Fibroblast of lung (primary cell): Measurements from ENCODE around the gene BRCA2.

Experiments used
- EZH2 ChIP-seq: IDR thresholded peaks from 2 replicates; pipeline ENCODE4 v1.5.1; 2012; ENCODE audit warnings: low read length, control low read depth, mild to moderate bottlenecking; ENCODE audit errors: missing control alignments
- TF ChIP-seq, protein P1 (sequence below), 2 donors: IDR thresholded peaks in 1 of 2; conservative IDR thresholded peaks in 1 of 2; 1 replicate in 1 of 2; 2 replicates in 1 of 2; pipeline ENCODE4 v1.5.1; 2011 to 2012; ENCODE audit warnings: low read length in 2 of 2, control low read depth in 1 of 2, inconsistent platforms in 1 of 2, low read depth in 1 of 2, mild to moderate bottlenecking in 1 of 2

DNA sequence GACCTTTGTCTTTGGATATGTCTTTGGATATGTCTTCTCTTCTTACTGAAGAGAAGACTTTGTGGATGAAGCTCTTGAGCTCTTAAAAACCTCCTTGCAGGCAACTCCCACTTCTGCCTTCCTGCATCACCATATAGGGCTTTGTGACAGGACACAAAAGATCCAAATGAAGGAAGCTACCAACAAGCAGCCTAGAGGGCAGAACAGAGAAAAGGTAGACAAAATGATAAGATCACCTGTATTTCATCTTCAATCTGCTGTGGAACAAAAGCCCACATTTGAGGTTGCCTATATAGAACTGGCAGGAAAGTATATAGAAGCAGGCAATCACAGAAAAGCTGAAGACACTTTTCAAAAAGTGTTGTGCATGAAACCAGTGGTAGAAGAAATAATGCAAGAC lies 70.1 kb downstream of the BRCA2 start:
- TF ChIP-seq, protein P1, sequence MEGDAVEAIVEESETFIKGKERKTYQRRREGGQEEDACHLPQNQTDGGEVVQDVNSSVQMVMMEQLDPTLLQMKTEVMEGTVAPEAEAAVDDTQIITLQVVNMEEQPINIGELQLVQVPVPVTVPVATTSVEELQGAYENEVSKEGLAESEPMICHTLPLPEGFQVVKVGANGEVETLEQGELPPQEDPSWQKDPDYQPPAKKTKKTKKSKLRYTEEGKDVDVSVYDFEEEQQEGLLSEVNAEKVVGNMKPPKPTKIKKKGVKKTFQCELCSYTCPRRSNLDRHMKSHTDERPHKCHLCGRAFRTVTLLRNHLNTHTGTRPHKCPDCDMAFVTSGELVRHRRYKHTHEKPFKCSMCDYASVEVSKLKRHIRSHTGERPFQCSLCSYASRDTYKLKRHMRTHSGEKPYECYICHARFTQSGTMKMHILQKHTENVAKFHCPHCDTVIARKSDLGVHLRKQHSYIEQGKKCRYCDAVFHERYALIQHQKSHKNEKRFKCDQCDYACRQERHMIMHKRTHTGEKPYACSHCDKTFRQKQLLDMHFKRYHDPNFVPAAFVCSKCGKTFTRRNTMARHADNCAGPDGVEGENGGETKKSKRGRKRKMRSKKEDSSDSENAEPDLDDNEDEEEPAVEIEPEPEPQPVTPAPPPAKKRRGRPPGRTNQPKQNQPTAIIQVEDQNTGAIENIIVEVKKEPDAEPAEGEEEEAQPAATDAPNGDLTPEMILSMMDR (conservative IDR thresholded peaks at IDR 0.05 in 1 of 2, IDR thresholded peaks at IDR 0.05 in 1 of 2; ENCODE audit: low read depth in 1 of 2, low read length in 2 of 2) = no peak
- TF ChIP-seq EZH2 = no peak
